ENCODE measurements around the gene SERGEF. TPM values are rescaled to one million over a fixed set of nuclear protein-coding genes. Genes with fewer than 3 reads are reported as not detected.

Gene SERGEF
- total RNA-seq, 2 donors from 2014 or later: 42.7 to 62.9 TPM

GRCh38 chr11:17741487-17741886 lies 271.4 kb downstream of the SERGEF start:
- no peak for DNase-seq (ENCODE audit: low spot score in 2 of 2)
- no peak for ATAC-seq
- Mint-ChIP-seq H3K27ac (no peak overlapping the region), H3K36me3 (peaks cover 0 to 5% of the 10 kb centered on the region in 2 donors), H3K9me3 (no peaks in the 10 kb centered on the region)

GRCh38 chr11:17740649-17741235 lies 272.1 kb downstream of the SERGEF start:
- H3K9me3 Mint-ChIP-seq: no peaks in the 10 kb centered on the region
- H3K36me3 Mint-ChIP-seq: peaks cover 0 to 10% of the 10 kb centered on the region in 2 donors
- ATAC-seq (no peak), DNase-seq (ENCODE audit: low spot score in 2 of 2) (peak in 1 of 2 donors; percentile 43)
- H3K27ac Mint-ChIP-seq: no peak overlapping the region

- no peak for ATAC-seq
- peaks cover 0 to 10% of the 10 kb centered on the region in 2 donors for H3K36me3 Mint-ChIP-seq
These were observed 272.9 kb downstream of the SERGEF start for GRCh38 chr11:17739945-17740338.

GRCh38 chr11:17738151-17738973 lies 274.5 kb downstream of the SERGEF start:
- Mint-ChIP-seq H3K27ac (no peak overlapping the region), H3K9me3 (no peaks in the 10 kb centered on the region), H3K36me3 (peaks cover 0 to 10% of the 10 kb centered on the region in 2 donors)
- no peak for ATAC-seq
- peak in 1 of 2 donors; percentile 7 for DNase-seq (ENCODE audit: low spot score in 2 of 2)

More at GRCh38 chr11:17739945-17740338, 272.9 kb downstream of the SERGEF start:
- Mint-ChIP-seq H3K27ac (no peak overlapping the region), H3K9me3 (no peaks in the 10 kb centered on the region)
- DNase-seq (ENCODE audit: low spot score in 2 of 2): peak in 1 of 2 donors; percentile 39

Other genes starting within 250 kb of the SERGEF start
- under 1 TPM; 0.05 to 0.43 TPM for gene TPH1, start 33.2 kb upstream of the SERGEF start, total RNA-seq
- 10 to 100 TPM; 22.0 to 33.9 TPM for gene SAAL1, start 93.0 kb upstream of the SERGEF start, total RNA-seq
- gene MRGPRX3, start 119.5 kb upstream of the SERGEF start, total RNA-seq: not detected
- not detected for gene MRGPRX4, start 159.8 kb upstream of the SERGEF start, total RNA-seq
- gene SAA4, start 223.8 kb upstream of the SERGEF start, total RNA-seq: not detected
- gene SAA2, start 235.6 kb upstream of the SERGEF start, total RNA-seq: not detected

Measured in activated naive CD4-positive, alpha-beta T cell treated with anti-CD3 and anti-CD28 coated beads, Interleukin-2, amount 50 U/mL, for 72 hours (primary cell).